ENCODE data around the gene AGPAT2.

- no peak for TF ChIP-seq POLR2A (IDR thresholded peaks at IDR 0.05)
- TF ChIP-seq CTCF (IDR thresholded peaks at IDR 0.05) = peak in 4 of 6 experiments; percentile 4 to 42 (median 20)
These were observed 22.1 kb downstream of the AGPAT2 start for GRCh38 chr9:136665111-136665703.
